ENCODE data around the gene CNOT8.

DNA sequence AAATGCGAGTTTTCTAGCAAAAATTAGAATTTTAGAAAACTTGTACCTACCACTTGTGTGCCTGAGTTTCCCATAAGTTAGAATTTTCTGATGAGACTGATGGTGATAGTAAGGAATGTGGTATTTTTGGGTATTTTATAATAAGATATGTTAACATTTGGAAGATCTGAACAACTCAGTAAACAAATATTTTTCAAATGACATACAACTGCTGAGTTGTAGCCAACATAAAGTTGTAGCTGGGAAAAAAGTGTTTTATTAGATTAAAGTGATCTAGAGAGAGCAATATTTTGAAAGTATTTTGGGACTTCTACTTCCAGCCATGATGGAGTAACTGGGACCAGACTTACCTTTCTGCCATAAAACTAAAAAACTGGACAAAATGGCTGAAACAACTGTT is 41.6 kb downstream of the CNOT8 start:
- TF ChIP-seq, protein P1, sequence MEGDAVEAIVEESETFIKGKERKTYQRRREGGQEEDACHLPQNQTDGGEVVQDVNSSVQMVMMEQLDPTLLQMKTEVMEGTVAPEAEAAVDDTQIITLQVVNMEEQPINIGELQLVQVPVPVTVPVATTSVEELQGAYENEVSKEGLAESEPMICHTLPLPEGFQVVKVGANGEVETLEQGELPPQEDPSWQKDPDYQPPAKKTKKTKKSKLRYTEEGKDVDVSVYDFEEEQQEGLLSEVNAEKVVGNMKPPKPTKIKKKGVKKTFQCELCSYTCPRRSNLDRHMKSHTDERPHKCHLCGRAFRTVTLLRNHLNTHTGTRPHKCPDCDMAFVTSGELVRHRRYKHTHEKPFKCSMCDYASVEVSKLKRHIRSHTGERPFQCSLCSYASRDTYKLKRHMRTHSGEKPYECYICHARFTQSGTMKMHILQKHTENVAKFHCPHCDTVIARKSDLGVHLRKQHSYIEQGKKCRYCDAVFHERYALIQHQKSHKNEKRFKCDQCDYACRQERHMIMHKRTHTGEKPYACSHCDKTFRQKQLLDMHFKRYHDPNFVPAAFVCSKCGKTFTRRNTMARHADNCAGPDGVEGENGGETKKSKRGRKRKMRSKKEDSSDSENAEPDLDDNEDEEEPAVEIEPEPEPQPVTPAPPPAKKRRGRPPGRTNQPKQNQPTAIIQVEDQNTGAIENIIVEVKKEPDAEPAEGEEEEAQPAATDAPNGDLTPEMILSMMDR (IDR thresholded peaks at IDR 0.05) = no peak
- TF ChIP-seq POLR2AphosphoS5 (IDR thresholded peaks at IDR 0.05; ENCODE audit: low read depth, low read length) = no peak
- TF ChIP-seq TCF7L2 (IDR thresholded peaks at IDR 0.05; ENCODE audit: low read depth, low read length) = no peak
- TF ChIP-seq SIN3A (IDR thresholded peaks at IDR 0.05; ENCODE audit: borderline replicate concordance, insufficient read depth, low read depth, low read length) = no peak

All from Panc1 (cell line).